Subcutaneous adipose tissue (tissue), 4 donors: ENCODE measurements around the gene CMTR2. TPM values are rescaled to one million over a fixed set of nuclear protein-coding genes. Genes with fewer than 3 reads are reported as not detected.

Source experiments
- CTCF ChIP-seq: fragments of 450-650 bp; IDR thresholded peaks from one replicate; pipeline ENCODE4 v1.5.1; 2016; ENCODE audit warnings: low read depth, mild to moderate bottlenecking, control low read depth, antibody characterized with exemption, moderate library complexity
- total RNA-seq, 4 donors: library from RNA; depleted of rRNA; stranded (reverse); fragments of >200 nt; gene quantifications; one replicate each; pipeline ENCODE4 v1.1.0, GENCODE V29; 2016

CMTR2 gene
- total RNA-seq, 4 donors from 2014 or later = 18.3 to 34.2 (median 24.9) TPM

GRCh38 chr16:71319999-71320398 lies 30.8 kb upstream of the CMTR2 start:
- TF ChIP-seq CTCF = no peak

- no peak for TF ChIP-seq CTCF
Measured at GRCh38 chr16:71315269-71315668, 26.1 kb upstream of the CMTR2 start.

DNA sequence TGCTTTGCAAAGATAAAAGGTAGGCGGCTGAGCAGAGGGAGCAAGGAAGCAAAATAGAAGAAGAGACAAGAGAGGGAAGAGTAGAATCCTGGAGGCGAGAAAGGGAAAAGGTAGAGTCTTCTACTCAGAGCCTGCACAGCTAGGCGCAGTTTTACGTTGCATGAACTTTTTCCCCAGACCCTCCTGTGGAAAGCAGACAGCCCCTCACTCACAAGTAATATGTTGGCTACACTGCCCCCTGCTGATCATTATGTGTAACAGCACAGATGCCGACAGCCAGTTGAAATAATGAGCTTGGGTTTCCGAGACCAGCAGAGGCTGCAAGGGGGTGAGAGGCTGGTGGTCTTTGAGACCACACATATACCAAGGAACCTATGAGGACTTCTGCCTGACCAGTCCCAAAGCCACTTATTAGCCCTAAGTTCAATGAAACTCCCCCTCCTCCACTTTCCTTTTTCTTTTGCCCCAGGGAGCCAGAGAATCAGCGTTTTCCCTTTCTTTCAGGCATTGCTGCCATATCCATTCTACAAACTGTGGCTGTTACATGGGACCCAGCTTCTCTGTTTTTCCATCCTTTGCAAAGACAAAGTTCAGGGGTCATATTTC lies 22.5 kb upstream of the CMTR2 start:
- TF ChIP-seq CTCF = no peak

- TF ChIP-seq CTCF = no peak
Measured at GRCh38 chr16:71303938-71304337, 14.7 kb upstream of the CMTR2 start.

GRCh38 chr16:71297341-71297634 lies 8.1 kb upstream of the CMTR2 start:
- TF ChIP-seq CTCF = no peak

DNA sequence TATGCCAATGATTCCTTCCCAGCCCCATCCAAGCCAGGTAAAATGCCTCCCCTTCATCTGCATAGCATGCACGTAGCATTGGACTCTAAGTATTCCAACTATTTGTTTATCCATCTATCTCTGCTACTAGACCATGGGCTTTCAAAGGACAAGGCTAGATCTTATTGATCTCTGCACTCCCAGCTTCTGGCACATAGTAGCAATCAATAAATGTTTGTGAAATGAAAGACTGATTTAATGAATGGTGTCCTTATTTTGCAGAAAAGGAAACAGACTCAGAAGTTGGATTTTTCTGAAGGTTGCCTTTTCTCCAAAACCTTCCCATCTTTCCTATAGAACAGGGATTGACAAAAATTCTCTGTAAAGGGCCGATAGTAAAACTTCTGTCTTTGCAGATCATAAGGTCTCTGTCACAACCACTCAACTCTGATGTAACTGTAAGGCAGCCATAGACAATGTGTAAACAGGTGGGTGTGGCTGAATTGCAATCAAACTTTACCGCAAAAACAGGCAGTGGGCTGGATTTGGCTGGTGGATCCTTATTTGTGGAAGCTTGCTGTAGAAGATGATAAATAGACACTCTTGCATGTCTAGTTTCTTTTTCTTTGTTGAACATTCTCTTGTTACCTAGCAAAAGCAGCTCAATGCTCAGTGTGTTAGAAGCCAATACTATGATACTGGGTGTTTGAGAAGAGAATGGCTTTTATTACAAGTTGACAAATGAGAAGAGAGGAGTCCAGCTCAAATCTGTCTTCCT lies 7.6 kb upstream of the CMTR2 start:
- TF ChIP-seq CTCF = no peak

- TF ChIP-seq CTCF = no peak
Measured at GRCh38 chr16:71295950-71296349, 6.7 kb upstream of the CMTR2 start.
